HEK293 (cell line): ENCODE results near the gene FOXN1.

Source experiments
- CTCF ChIA-PET: fragments of 350-600 bp; formaldehyde crosslinking; extraction: SDS; loops from one replicate; lab custom pipeline; 2021; ENCODE audit warnings: antibody characterized with exemption; lab: Yijun Ruan, JAX
- POLR2A ChIA-PET: fragments of 300-600 bp; formaldehyde crosslinking; extraction: SDS; loops from one replicate; lab custom pipeline; 2020; ENCODE audit warnings: antibody characterized with exemption, inconsistent platforms; lab: Yijun Ruan, JAX
- H3K27ac ChIP-seq: fragments of 200-500 bp; sonication (Bioruptor generic); 2 replicates; pipeline ENCODE4 v1.5.1; 2014; ENCODE audit warnings: low read depth, low read length, control low read depth, inconsistent platforms; ENCODE audit errors: extremely low read depth
- H3K36me3 ChIP-seq, 2 experiments: fragments of 200-500 bp in 1 of 2; sonication (Bioruptor generic) in 1 of 2; 1 replicate in 1 of 2; 2 replicates in 1 of 2; pipeline ENCODE4 v1.5.1; 2014 to 2017; ENCODE audit warnings: inconsistent platforms in 2 of 2, low read length in 2 of 2; ENCODE audit not compliant: control insufficient read depth in 2 of 2, insufficient read depth in 1 of 2
- H3K4me1 ChIP-seq: fragments of 200-500 bp; sonication (Bioruptor generic); 2 replicates; pipeline ENCODE4 v1.5.1; 2014; ENCODE audit warnings: mild to moderate bottlenecking, low read length, inconsistent platforms; ENCODE audit not compliant: control insufficient read depth, insufficient read depth
- H3K4me3 ChIP-seq: 2 replicates; pipeline ENCODE4 v1.5.1; 2011; ENCODE audit warnings: low read depth, mild to moderate bottlenecking, control low read depth, low read length, moderate library complexity
- H3K9me3 ChIP-seq: fragments of 200-500 bp; sonication (Bioruptor generic); 2 replicates; pipeline ENCODE4 v1.5.1; 2014; ENCODE audit warnings: low read depth, low read length, inconsistent platforms; ENCODE audit not compliant: control insufficient read depth, insufficient read depth
- SCRT1 ChIP-seq: fragments of 450-650 bp; formaldehyde crosslinking; IDR thresholded peaks from 2 replicates; pipeline ENCODE4 v1.5.1; 2016; ENCODE audit warnings: missing biosample characterization, missing genetic modification characterization, borderline replicate concordance
- SCRT2 ChIP-seq: fragments of 450-650 bp; formaldehyde crosslinking; IDR thresholded peaks from 2 replicates; pipeline ENCODE4 v1.5.1; 2016; ENCODE audit warnings: missing biosample characterization, missing genetic modification characterization
- SP3 ChIP-seq: fragments of 450-650 bp; formaldehyde crosslinking; IDR thresholded peaks from 2 replicates; pipeline ENCODE4 v1.5.1; 2016; ENCODE audit warnings: missing biosample characterization, missing genetic modification characterization
- ZFP3 ChIP-seq: fragments of 450-650 bp; formaldehyde crosslinking; IDR thresholded peaks from 2 replicates; pipeline ENCODE4 v1.5.1; 2016; ENCODE audit warnings: low read depth, missing biosample characterization, missing genetic modification characterization
- ZNF341 ChIP-seq: fragments of 450-650 bp; formaldehyde crosslinking; IDR thresholded peaks from 2 replicates; pipeline ENCODE4; 2016; ENCODE audit warnings: low read depth, missing biosample characterization, missing genetic modification characterization
- ZNF473 ChIP-seq: fragments of 450-650 bp; formaldehyde crosslinking; IDR thresholded peaks from 2 replicates; pipeline ENCODE4 v1.5.1; 2017; ENCODE audit warnings: missing biosample characterization, missing genetic modification characterization
- ZNF521 ChIP-seq: fragments of 450-650 bp; formaldehyde crosslinking; IDR thresholded peaks from 2 replicates; pipeline ENCODE4 v1.5.1; 2017; ENCODE audit warnings: missing biosample characterization, mild to moderate bottlenecking, missing genetic modification characterization
- ZNF768 ChIP-seq: fragments of 450-650 bp; formaldehyde crosslinking; IDR thresholded peaks from 2 replicates; pipeline ENCODE4 v1.5.1; 2018; ENCODE audit warnings: missing biosample characterization, mild to moderate bottlenecking, missing genetic modification characterization
- ZNF830 ChIP-seq: fragments of 450-650 bp; IDR thresholded peaks from 2 replicates; pipeline ENCODE4 v1.5.0; 2018; ENCODE audit warnings: missing biosample characterization, missing genetic modification characterization, low read depth, mild to moderate bottlenecking, moderate library complexity
- TF ChIP-seq, protein P1 (sequence below): fragments of 450-650 bp; formaldehyde crosslinking; IDR thresholded peaks from 2 replicates; pipeline ENCODE4 v1.5.1; 2016; ENCODE audit warnings: missing biosample characterization, missing genetic modification characterization
- TF ChIP-seq, protein P2 (sequence below): fragments of 450-650 bp; formaldehyde crosslinking; IDR thresholded peaks from 2 replicates; pipeline ENCODE4 v1.5.1; 2016; ENCODE audit warnings: missing biosample characterization, missing genetic modification characterization
- TF ChIP-seq, protein P3 (sequence below): fragments of 450-650 bp; formaldehyde crosslinking; IDR thresholded peaks from 2 replicates; pipeline ENCODE4 v1.5.1; 2016; ENCODE audit warnings: missing biosample characterization, missing genetic modification characterization

Gene FOXN1

DNA sequence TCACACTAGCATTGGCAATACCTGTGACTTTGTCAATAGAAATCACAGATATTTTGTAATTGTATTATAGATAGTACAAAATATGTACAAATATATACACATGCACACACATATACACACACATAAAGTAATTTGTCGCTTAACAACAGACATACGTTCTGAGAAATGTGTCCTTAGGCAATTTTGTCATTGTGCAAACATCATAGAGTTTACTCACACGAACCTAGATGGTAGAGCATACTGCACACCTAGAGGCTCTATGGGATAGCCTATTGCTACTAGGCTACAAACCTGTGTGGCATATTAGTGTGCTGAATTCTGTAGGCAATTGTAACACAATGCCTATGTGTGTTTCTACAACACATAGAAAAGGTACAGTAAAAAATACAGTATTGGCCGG lies 35.3 kb downstream of the FOXN1 start (continued):
- TF ChIP-seq ZNF341 (tag by site-specific recombination) (no peak), SP3 (tag by site-specific recombination) (no peak), ZNF473 (tag by site-specific recombination) (no peak)
- TF ChIP-seq, protein P1, sequence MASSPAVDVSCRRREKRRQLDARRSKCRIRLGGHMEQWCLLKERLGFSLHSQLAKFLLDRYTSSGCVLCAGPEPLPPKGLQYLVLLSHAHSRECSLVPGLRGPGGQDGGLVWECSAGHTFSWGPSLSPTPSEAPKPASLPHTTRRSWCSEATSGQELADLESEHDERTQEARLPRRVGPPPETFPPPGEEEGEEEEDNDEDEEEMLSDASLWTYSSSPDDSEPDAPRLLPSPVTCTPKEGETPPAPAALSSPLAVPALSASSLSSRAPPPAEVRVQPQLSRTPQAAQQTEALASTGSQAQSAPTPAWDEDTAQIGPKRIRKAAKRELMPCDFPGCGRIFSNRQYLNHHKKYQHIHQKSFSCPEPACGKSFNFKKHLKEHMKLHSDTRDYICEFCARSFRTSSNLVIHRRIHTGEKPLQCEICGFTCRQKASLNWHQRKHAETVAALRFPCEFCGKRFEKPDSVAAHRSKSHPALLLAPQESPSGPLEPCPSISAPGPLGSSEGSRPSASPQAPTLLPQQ (tag by site-specific recombination) = no peak

DNA sequence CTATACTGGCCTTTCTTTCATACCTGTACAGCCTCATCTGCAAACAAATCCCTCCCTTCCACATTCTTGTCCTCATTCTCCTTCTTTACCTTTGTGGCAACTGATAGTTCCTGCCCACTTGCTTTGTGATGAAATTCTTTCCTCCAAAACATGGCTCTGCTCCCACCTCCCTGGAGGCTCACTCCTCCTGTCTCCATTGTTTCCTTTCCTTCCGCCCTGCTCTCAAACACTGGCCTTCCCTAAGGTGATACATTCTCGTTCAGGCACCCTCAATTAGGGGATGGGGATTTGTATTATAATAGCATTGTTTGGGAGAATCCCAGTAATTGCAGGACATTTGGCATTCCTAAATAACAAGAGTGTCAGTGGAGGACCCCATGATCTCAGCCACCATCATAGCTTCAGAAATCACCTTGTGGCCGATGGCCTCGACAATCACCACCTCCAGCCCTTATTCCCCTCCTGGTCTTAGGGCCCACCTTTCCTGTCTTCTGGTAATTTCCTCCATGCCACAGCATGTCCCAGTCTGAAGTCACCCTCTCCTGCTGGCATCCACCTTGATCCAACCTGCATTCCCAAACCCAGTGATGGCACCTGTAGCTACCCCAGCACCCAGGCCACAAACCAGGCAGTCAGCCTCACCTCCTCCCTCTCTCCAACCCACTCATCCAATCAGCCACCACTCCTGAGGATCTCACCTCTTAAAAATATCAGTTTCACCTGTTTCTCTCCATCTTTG lies 38.4 kb downstream of the FOXN1 start:
- H3K27ac ChIP-seq = no peak overlapping the region
- H3K9me3 ChIP-seq = no peaks in the 10 kb centered on the region
- no peaks in the 10 kb centered on the region for H3K4me1 ChIP-seq
- TF ChIP-seq, protein P2, sequence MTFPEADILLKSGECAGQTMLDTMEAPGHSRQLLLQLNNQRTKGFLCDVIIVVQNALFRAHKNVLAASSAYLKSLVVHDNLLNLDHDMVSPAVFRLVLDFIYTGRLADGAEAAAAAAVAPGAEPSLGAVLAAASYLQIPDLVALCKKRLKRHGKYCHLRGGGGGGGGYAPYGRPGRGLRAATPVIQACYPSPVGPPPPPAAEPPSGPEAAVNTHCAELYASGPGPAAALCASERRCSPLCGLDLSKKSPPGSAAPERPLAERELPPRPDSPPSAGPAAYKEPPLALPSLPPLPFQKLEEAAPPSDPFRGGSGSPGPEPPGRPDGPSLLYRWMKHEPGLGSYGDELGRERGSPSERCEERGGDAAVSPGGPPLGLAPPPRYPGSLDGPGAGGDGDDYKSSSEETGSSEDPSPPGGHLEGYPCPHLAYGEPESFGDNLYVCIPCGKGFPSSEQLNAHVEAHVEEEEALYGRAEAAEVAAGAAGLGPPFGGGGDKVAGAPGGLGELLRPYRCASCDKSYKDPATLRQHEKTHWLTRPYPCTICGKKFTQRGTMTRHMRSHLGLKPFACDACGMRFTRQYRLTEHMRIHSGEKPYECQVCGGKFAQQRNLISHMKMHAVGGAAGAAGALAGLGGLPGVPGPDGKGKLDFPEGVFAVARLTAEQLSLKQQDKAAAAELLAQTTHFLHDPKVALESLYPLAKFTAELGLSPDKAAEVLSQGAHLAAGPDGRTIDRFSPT = no peak
- TF ChIP-seq ZNF521 (tag by site-specific recombination) (no peak), SCRT1 (tag by site-specific recombination) (0 out of 2 replicates have a peak, but pooled peaks have one; percentile 28), ZNF830 (tag by site-specific recombination) (no peak), SCRT2 (tag by site-specific recombination) (peak; percentile 70; the same call in 1 of the 2 replicates), ZFP3 (tag by site-specific recombination) (no peak)
- TF ChIP-seq, all 188 proteins: peak for 2
- peaks cover 5 to 23% of the 10 kb centered on the region in 2 experiments; a peak in 2 of 3 replicates for H3K36me3 ChIP-seq
- POLR2A ChIA-PET = no interaction called here
- H3K4me3 ChIP-seq = no peak overlapping the region
- CTCF ChIA-PET = interaction anchor here (1.8 to 2.8 kb wide), 2 partner anchors 49 to 51 kb away, joined by 6 to 9 read pairs; no protein-coding TSS in a partner anchor

DNA sequence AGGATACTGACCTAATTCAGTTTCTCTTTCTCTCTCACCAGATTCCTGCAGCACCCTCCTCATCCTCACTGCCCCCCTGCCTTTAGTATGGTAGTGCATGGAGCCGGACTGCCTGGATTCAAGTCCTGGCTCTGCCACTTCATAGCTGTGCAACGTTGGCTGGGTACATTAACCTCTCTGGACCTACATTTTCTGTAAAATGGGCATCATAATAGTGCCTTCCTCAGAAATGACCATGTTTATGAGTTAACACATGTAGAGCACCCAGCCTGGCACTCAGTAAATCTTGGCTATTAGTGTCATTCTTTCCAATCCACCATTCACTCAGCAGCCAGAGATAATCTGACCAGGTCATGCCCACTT lies 39.0 kb downstream of the FOXN1 start:
- TF ChIP-seq, protein P3, sequence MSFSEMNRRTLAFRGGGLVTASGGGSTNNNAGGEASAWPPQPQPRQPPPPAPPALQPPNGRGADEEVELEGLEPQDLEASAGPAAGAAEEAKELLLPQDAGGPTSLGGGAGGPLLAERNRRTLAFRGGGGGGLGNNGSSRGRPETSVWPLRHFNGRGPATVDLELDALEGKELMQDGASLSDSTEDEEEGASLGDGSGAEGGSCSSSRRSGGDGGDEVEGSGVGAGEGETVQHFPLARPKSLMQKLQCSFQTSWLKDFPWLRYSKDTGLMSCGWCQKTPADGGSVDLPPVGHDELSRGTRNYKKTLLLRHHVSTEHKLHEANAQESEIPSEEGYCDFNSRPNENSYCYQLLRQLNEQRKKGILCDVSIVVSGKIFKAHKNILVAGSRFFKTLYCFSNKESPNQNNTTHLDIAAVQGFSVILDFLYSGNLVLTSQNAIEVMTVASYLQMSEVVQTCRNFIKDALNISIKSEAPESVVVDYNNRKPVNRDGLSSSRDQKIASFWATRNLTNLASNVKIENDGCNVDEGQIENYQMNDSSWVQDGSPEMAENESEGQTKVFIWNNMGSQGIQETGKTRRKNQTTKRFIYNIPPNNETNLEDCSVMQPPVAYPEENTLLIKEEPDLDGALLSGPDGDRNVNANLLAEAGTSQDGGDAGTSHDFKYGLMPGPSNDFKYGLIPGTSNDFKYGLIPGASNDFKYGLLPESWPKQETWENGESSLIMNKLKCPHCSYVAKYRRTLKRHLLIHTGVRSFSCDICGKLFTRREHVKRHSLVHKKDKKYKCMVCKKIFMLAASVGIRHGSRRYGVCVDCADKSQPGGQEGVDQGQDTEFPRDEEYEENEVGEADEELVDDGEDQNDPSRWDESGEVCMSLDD (tag by site-specific recombination) = no peak
- peak; percentile 96 for TF ChIP-seq ZNF768 (tag by site-specific recombination)
- H3K36me3 ChIP-seq = peaks cover 5 to 23% of the 10 kb centered on the region in 2 experiments; a peak in 2 of 3 replicates
- no peak overlapping the region for H3K27ac ChIP-seq
- peaks cover 2% of the 10 kb centered on the region; the same call in 1 of the 2 replicates for H3K4me1 ChIP-seq
- POLR2A ChIA-PET = no interaction called here
- CTCF ChIA-PET = interaction anchor here (2.0 to 6.8 kb wide), 2 partner anchors 8 to 68 kb away, joined by 7 to 46 read pairs; partner anchors contain the start of gene RSKR
- no peaks in the 10 kb centered on the region for H3K9me3 ChIP-seq
- no peak overlapping the region for H3K4me3 ChIP-seq
